SK-N-SH (cell line): ENCODE results near the gene DNAJC1. TPM values are rescaled to one million over a fixed set of nuclear protein-coding genes. Genes with fewer than 3 reads are reported as not detected.
"Not testable (repeated sequence)": the region's sequence is repeated elsewhere in the genome, so short reads cannot be mapped to it uniquely, and the experiment has no call there.

Source experiments
- CTCF ChIA-PET: fragments of 300-600, 350-600 bp; formaldehyde crosslinking; extraction: SDS; loops from one replicate; lab custom pipeline; 2021; lab: Yijun Ruan, JAX
- POLR2A ChIA-PET: fragments of 350-600 bp; sonication (Branson Sonifier 250); formaldehyde crosslinking; extraction: SDS; loops from one replicate; lab custom pipeline; 2020; ENCODE audit warnings: antibody characterized with exemption, inconsistent platforms; lab: Yijun Ruan, JAX
- DNase-seq: peaks from one replicate; pipeline ENCODE4 v3.0.0; 2012
- H2AFZ ChIP-seq: fragments of 200-600 bp; sonication (generic); 2 replicates; pipeline ENCODE4 v1.8.1; 2016; ENCODE audit warnings: antibody characterized with exemption, mild to moderate bottlenecking, low read depth
- H3F3A ChIP-seq: fragments of 200-600 bp; sonication (generic); replicated peaks from 2 replicates; pipeline ENCODE3; 2016; ENCODE audit warnings: antibody characterized with exemption, mild to moderate bottlenecking; ENCODE audit not compliant: insufficient read depth
- H3K27ac ChIP-seq, 2 experiments: fragments of 200-500 bp in 1 of 2; fragments of 200-600 bp in 1 of 2; sonication (Bioruptor generic) in 1 of 2; sonication (generic), shearing (Covaris generic) in 1 of 2; 2 replicates each; pipeline versions ENCODE4 v1.5.1 to v1.6.1; 2014 to 2016; ENCODE audit warnings: low read depth in 2 of 2, inconsistent platforms in 1 of 2, low read length in 1 of 2, mild to moderate bottlenecking in 1 of 2, mixed read lengths in 1 of 2
- H3K27me3 ChIP-seq: fragments of 200-600 bp; sonication (generic), shearing (Covaris generic); 2 replicates; pipeline ENCODE4 v1.6.1; 2016; ENCODE audit warnings: mixed run types; ENCODE audit not compliant: insufficient read depth
- H3K36me3 ChIP-seq, 2 experiments: fragments of 200-500 bp in 1 of 2; fragments of 200-600 bp in 1 of 2; sonication (Bioruptor generic) in 1 of 2; sonication (generic) in 1 of 2; replicated peaks in 1 of 2; 2 replicates each; pipeline versions ENCODE3 to v1.5.1; 2014 to 2016; ENCODE audit warnings: low read length in 1 of 2, mild to moderate bottlenecking in 1 of 2; ENCODE audit not compliant: insufficient read depth in 2 of 2, control insufficient read depth in 1 of 2
- H3K4me1 ChIP-seq, 2 experiments: fragments of 200-500 bp in 1 of 2; fragments of 200-600 bp in 1 of 2; sonication (Bioruptor generic) in 1 of 2; sonication (generic), shearing (Covaris generic) in 1 of 2; 2 replicates each; pipeline versions ENCODE4 v1.5.1 to v1.6.1; 2014 to 2016; ENCODE audit warnings: low read depth in 1 of 2, low read length in 1 of 2, mixed run types in 1 of 2; ENCODE audit not compliant: insufficient read depth in 2 of 2, control insufficient read depth in 1 of 2
- H3K4me2 ChIP-seq: fragments of 200-600 bp; sonication (generic), shearing (Covaris generic); 2 replicates; pipeline ENCODE4 v1.6.1; 2017; ENCODE audit warnings: mixed run types
- H3K4me3 ChIP-seq, 2 experiments: fragments of 200-500 bp in 1 of 2; fragments of 200-600 bp in 1 of 2; sonication (Bioruptor generic) in 1 of 2; sonication (generic), shearing (Covaris generic) in 1 of 2; 2 replicates each; pipeline versions ENCODE4 v1.5.1 to v1.8.1; 2014 to 2016; ENCODE audit warnings: low read depth in 2 of 2, inconsistent platforms in 1 of 2, low read length in 1 of 2, mild to moderate bottlenecking in 1 of 2, mixed read lengths in 1 of 2, moderate library complexity in 1 of 2
- H3K79me2 ChIP-seq: fragments of 200-600 bp; sonication (generic); 2 replicates; pipeline ENCODE4 v1.8.1; 2017; ENCODE audit warnings: mild to moderate bottlenecking; ENCODE audit not compliant: insufficient read depth
- H3K9ac ChIP-seq: fragments of 200-600 bp; sonication (generic); 2 replicates; pipeline ENCODE4 v1.6.1; 2017; ENCODE audit warnings: mixed run types
- H3K9me2 ChIP-seq: fragments of 200-600 bp; sonication (generic); 2 replicates; pipeline ENCODE4 v1.6.1; 2017; ENCODE audit warnings: mixed run types
- H3K9me3 ChIP-seq: fragments of 200-600 bp; sonication (generic); 2 replicates; pipeline ENCODE4 v1.6.1; 2017; ENCODE audit warnings: mixed run types, mild to moderate bottlenecking, moderate library complexity
- H4K20me1 ChIP-seq: fragments of 200-600 bp; sonication (generic); 2 replicates; pipeline ENCODE4 v1.6.1; 2017; ENCODE audit warnings: mild to moderate bottlenecking, mixed run types; ENCODE audit not compliant: insufficient read depth
- CHD2 ChIP-seq: fragments of 150-350 bp; IDR thresholded peaks from 2 replicates; pipeline ENCODE4 v1.6.1; 2018; ENCODE audit warnings: low read length; ENCODE audit not compliant: partially characterized antibody
- EP300 ChIP-seq, 2 experiments: IDR thresholded peaks; 2 replicates each; pipeline versions ENCODE4 v1.4.0 to v1.6.1; 2012; ENCODE audit warnings: borderline replicate concordance in 1 of 2, low read depth in 1 of 2, low read length in 1 of 2
- IRF3 ChIP-seq: fragments of 150-350 bp; IDR thresholded peaks from 2 replicates; pipeline ENCODE4 v1.6.1; 2016; ENCODE audit warnings: mild to moderate bottlenecking, low read depth, low read length
- MAX ChIP-seq: IDR thresholded peaks from 2 replicates; pipeline ENCODE4 v1.4.0; 2012; ENCODE audit warnings: low read depth
- MEF2A ChIP-seq: IDR thresholded peaks from 2 replicates; pipeline ENCODE4 v1.4.0; 2012; ENCODE audit warnings: low read depth, borderline replicate concordance
- NRF1 ChIP-seq: IDR thresholded peaks from 2 replicates; pipeline ENCODE4 v1.6.1; 2012; ENCODE audit warnings: low read depth, mild to moderate bottlenecking, low read length
- POLR2AphosphoS5 ChIP-seq: IDR thresholded peaks from 2 replicates; pipeline ENCODE4 v1.6.1; 2012; ENCODE audit warnings: low read depth, low read length
- RAD21 ChIP-seq: IDR thresholded peaks from 2 replicates; pipeline ENCODE4 v1.6.1; 2012; ENCODE audit warnings: mild to moderate bottlenecking, low read length
- RCOR1 ChIP-seq: fragments of 150-350 bp; IDR thresholded peaks from 2 replicates; pipeline ENCODE4 v1.6.1; 2017; ENCODE audit warnings: antibody characterized with exemption, low read length
- REST ChIP-seq: IDR thresholded peaks from 2 replicates; pipeline ENCODE4 v1.6.1; 2012; ENCODE audit warnings: mild to moderate bottlenecking, low read depth, low read length, moderate library complexity
- RXRA ChIP-seq: IDR thresholded peaks from 2 replicates; pipeline ENCODE4 v1.4.0; 2012; ENCODE audit warnings: low read depth, mild to moderate bottlenecking, borderline replicate concordance
- SIN3A ChIP-seq: IDR thresholded peaks from 2 replicates; pipeline ENCODE4 v1.6.1; 2012; ENCODE audit warnings: low read depth, mild to moderate bottlenecking, low read length, moderate library complexity, borderline replicate concordance
- TEAD4 ChIP-seq: IDR thresholded peaks from 2 replicates; pipeline ENCODE4 v1.4.0; 2012; ENCODE audit warnings: mild to moderate bottlenecking, borderline replicate concordance; ENCODE audit not compliant: insufficient read depth
- YY1 ChIP-seq: IDR thresholded peaks from 2 replicates; pipeline ENCODE4 v1.4.0; 2012; ENCODE audit warnings: low read depth, mild to moderate bottlenecking
- ZBTB33 ChIP-seq: IDR thresholded peaks from 2 replicates; pipeline ENCODE4 v1.4.0; 2012; ENCODE audit warnings: low read depth, borderline replicate concordance
- WGBS: methylation state at CpG from one replicate; pipeline ENCODE4 v1.1.6; 2017; ENCODE audit warnings: low lambda C conversion rate; 5-methylcytosine and 5-hydroxymethylcytosine counted together
- polyA plus RNA-seq, 3 experiments: library from polyadenylated mRNA; depleted of rRNA; stranded (reverse); fragments of >200 nt; gene quantifications; 2 replicates each; pipeline ENCODE4 v1.2.3, GENCODE V29; 2012

The DNAJC1 gene
- polyA plus RNA-seq, 1 of the 3 experiments (the other 2 are of a cell fraction) = 9.3 TPM

GRCh38 chr10:21873198-21873597 is 130.3 kb downstream of the DNAJC1 start:
- Histone ChIP-seq H3K27ac (no peak overlapping the region), H3K4me3 (no peak overlapping the region), H3K27me3 (no peaks in the 10 kb centered on the region), H3K79me2 (no peaks in the 10 kb centered on the region), H3K36me3 (peaks cover 0 to 13% of the 10 kb centered on the region in 2 experiments), H3K9me2 (no peaks in the 10 kb centered on the region), H3K4me1 (no peaks in the 10 kb centered on the region), H4K20me1 (no peaks in the 10 kb centered on the region), H3K4me2 (no peak overlapping the region), H2AFZ (no peak overlapping the region), H3K9me3 (peaks cover 12% of the 10 kb centered on the region; the same call in 1 of the 2 replicates), H3F3A (no peaks in the 10 kb centered on the region), H3K9ac (no peak overlapping the region)
- TF ChIP-seq POLR2AphosphoS5 (no peak), RCOR1 (no peak)
- ChIA-PET CTCF (interaction anchor here (1.1 kb wide), 1 partner anchor 9 kb away, joined by 3 read pairs; no protein-coding TSS in a partner anchor), POLR2A (no interaction called here)
- DNase-seq = no peak
- 87% methylated on average over 5 of the region's 5 CpGs for WGBS

- H3K79me2 ChIP-seq, H3K4me1 ChIP-seq, H4K20me1 ChIP-seq, H3K27ac ChIP-seq, H3K9me2 ChIP-seq, H3K4me3 ChIP-seq, H3K4me2 ChIP-seq, H3K27me3 ChIP-seq, POLR2A ChIA-PET, H3K9ac ChIP-seq, H2AFZ ChIP-seq, H3F3A ChIP-seq, DNase-seq: not testable (repeated sequence)
- H3K36me3 ChIP-seq = peaks cover 0 to 13% of the 10 kb centered on the region in 2 experiments
- WGBS = 91% methylated on average over 11 of the region's 11 CpGs
- peaks cover 12% of the 10 kb centered on the region; the same call in 1 of the 2 replicates for H3K9me3 ChIP-seq
- CTCF ChIA-PET = interaction anchor here (1.1 kb wide), 1 partner anchor 10 kb away, joined by 3 read pairs; no protein-coding TSS in a partner anchor
Observed at GRCh38 chr10:21872771-21873170, 130.8 kb downstream of the DNAJC1 start.

GRCh38 chr10:21870849-21871248 is 132.7 kb downstream of the DNAJC1 start:
- H3F3A ChIP-seq = no peaks in the 10 kb centered on the region
- H3K9me2 ChIP-seq = no peaks in the 10 kb centered on the region
- no peaks in the 10 kb centered on the region for H3K27me3 ChIP-seq
- no peak overlapping the region for H3K4me2 ChIP-seq
- DNase-seq = no peak
- no peak overlapping the region for H3K27ac ChIP-seq
- H4K20me1 ChIP-seq = no peaks in the 10 kb centered on the region
- ChIA-PET CTCF (no interaction called here), POLR2A (no interaction called here)
- no peak overlapping the region for H3K9ac ChIP-seq
- no peak overlapping the region for H2AFZ ChIP-seq
- H3K79me2 ChIP-seq = no peaks in the 10 kb centered on the region
- H3K9me3 ChIP-seq = peaks cover 18% of the 10 kb centered on the region; the same call in 1 of the 2 replicates
- no peaks in the 10 kb centered on the region for H3K4me1 ChIP-seq
- H3K4me3 ChIP-seq = no peak overlapping the region
- peaks cover 0 to 13% of the 10 kb centered on the region in 2 experiments for H3K36me3 ChIP-seq
- 100% methylated on average over 1 of the region's 1 CpG for WGBS
- TF ChIP-seq SIN3A = no peak
- no peak for TF ChIP-seq RAD21
- TF ChIP-seq YY1 = no peak
- no peak for TF ChIP-seq IRF3
- TF ChIP-seq MEF2A = no peak
- no peak for TF ChIP-seq MAX
- no peak for TF ChIP-seq ZBTB33
- TF ChIP-seq RXRA = no peak
- TF ChIP-seq CHD2 = no peak
- TF ChIP-seq NRF1 = no peak
- TF ChIP-seq EP300 (IDR thresholded peaks at IDR 0.05; ENCODE audit: borderline replicate concordance in 1 of 2, low read depth in 1 of 2, low read length in 1 of 2) = no peak
- TF ChIP-seq TEAD4 = no peak
- no peak for TF ChIP-seq REST
